DOHH2 (cell line): Measurements from ENCODE around the gene TAAR8.

Experiments
- CTCF ChIP-seq: fragments of 200-600 bp; sonication (generic); IDR thresholded peaks from one replicate; pipeline ENCODE4 v1.5.1; 2014; ENCODE audit warnings: antibody characterized with exemption, mild to moderate bottlenecking, low read depth, low read length; ENCODE audit not compliant: poor library complexity, severe bottlenecking
- EZH2phosphoT487 ChIP-seq: fragments of 200-600 bp; sonication (generic); IDR thresholded peaks from 2 replicates; pipeline ENCODE4 v1.6.1; 2017; ENCODE audit warnings: borderline replicate concordance, mild to moderate bottlenecking, antibody characterized with exemption, low read length, moderate library complexity, mixed read lengths

- TF ChIP-seq CTCF = no peak
- no peak for TF ChIP-seq EZH2phosphoT487
Observed at GRCh38 chr6:132567566-132567965, 15.1 kb downstream of the TAAR8 start.
